Astrocyte (in vitro differentiated cells and primary cell): Measurements from ENCODE around the gene PDZRN4. TPM values are rescaled to one million over a fixed set of nuclear protein-coding genes. Genes with fewer than 3 reads are reported as not detected.
"Not testable (repeated sequence)": the region's sequence is repeated elsewhere in the genome, so short reads cannot be mapped to it uniquely, and the experiment has no call there.

Experiments
- DNase-seq: peaks from one replicate; pipeline ENCODE4 v3.0.0-alpha.2; 2010; ENCODE audit warnings: low read depth
- FAIRE-seq: peaks from 2 replicates; lab custom pipeline; 2011; peaks lifted over from hg19 to GRCh38; lab: Jason Lieb, UNC
- H2AFZ ChIP-seq: 2 replicates; pipeline ENCODE4 v1.6.0; 2012; ENCODE audit warnings: low read depth, low read length, inconsistent platforms
- H3K27ac ChIP-seq: 2 replicates; pipeline ENCODE4 v1.5.1; 2011; ENCODE audit warnings: low read depth, low read length, inconsistent platforms
- H3K27me3 ChIP-seq: 2 replicates; pipeline ENCODE4 v1.6.0; 2011; ENCODE audit warnings: low read length, inconsistent platforms; ENCODE audit not compliant: insufficient read depth
- H3K36me3 ChIP-seq: 2 replicates; pipeline ENCODE4 v1.5.1; 2011; ENCODE audit warnings: low read length, inconsistent platforms; ENCODE audit not compliant: insufficient read depth
- H3K4me1 ChIP-seq: 2 replicates; pipeline ENCODE4 v1.5.1; 2011; ENCODE audit warnings: low read length, inconsistent platforms; ENCODE audit not compliant: insufficient read depth
- H3K4me2 ChIP-seq: 2 replicates; pipeline ENCODE4 v1.6.0; 2012; ENCODE audit warnings: low read length, inconsistent platforms
- H3K4me3 ChIP-seq: 2 replicates; pipeline ENCODE4 v1.5.1; 2011; ENCODE audit warnings: low read depth, mild to moderate bottlenecking, low read length, inconsistent platforms; ENCODE audit not compliant: insufficient read depth
- H3K79me2 ChIP-seq: 2 replicates; pipeline ENCODE4 v1.6.0; 2012; ENCODE audit warnings: mild to moderate bottlenecking, low read length, inconsistent platforms; ENCODE audit not compliant: insufficient read depth
- H3K9ac ChIP-seq: 2 replicates; pipeline ENCODE4 v1.6.0; 2012; ENCODE audit warnings: mild to moderate bottlenecking, low read length, inconsistent platforms
- H3K9me3 ChIP-seq: 2 replicates; pipeline ENCODE4 v1.5.1; 2012; ENCODE audit warnings: low read depth, mild to moderate bottlenecking, low read length, inconsistent platforms; ENCODE audit not compliant: insufficient read depth
- H4K20me1 ChIP-seq: 2 replicates; pipeline ENCODE4 v1.6.0; 2012; ENCODE audit warnings: low read length, inconsistent platforms; ENCODE audit not compliant: insufficient read depth
- H3K27ac Mint-ChIP-seq: one replicate; pipeline ENCODE4 v1.8.0; 2021; ENCODE audit warnings: mild to moderate bottlenecking, mixed read lengths; ENCODE audit not compliant: unreplicated experiment
- H3K27me3 Mint-ChIP-seq: one replicate; pipeline ENCODE4 v1.8.0; 2021; ENCODE audit warnings: low read depth, mixed read lengths; ENCODE audit not compliant: unreplicated experiment
- H3K36me3 Mint-ChIP-seq: one replicate; pipeline ENCODE4 v1.8.0; 2021; ENCODE audit warnings: low read depth, mixed read lengths; ENCODE audit not compliant: unreplicated experiment
- H3K4me1 Mint-ChIP-seq: one replicate; pipeline ENCODE4 v1.8.0; 2021; ENCODE audit warnings: low read depth, mixed read lengths; ENCODE audit not compliant: unreplicated experiment
- H3K4me3 Mint-ChIP-seq: one replicate; pipeline ENCODE4 v1.8.0; 2021; ENCODE audit warnings: mild to moderate bottlenecking, moderate library complexity, mixed read lengths; ENCODE audit not compliant: unreplicated experiment
- H3K9me3 Mint-ChIP-seq: one replicate; pipeline ENCODE4 v1.8.0; 2021; ENCODE audit warnings: mild to moderate bottlenecking, mixed read lengths; ENCODE audit not compliant: unreplicated experiment
- CTCF ChIP-seq: IDR thresholded peaks from 2 replicates; pipeline ENCODE4 v1.5.1; 2011; ENCODE audit warnings: low read depth, mild to moderate bottlenecking, inconsistent platforms, low read length, moderate library complexity; ENCODE audit not compliant: insufficient read depth
- EZH2 ChIP-seq: IDR thresholded peaks from 2 replicates; pipeline ENCODE4 v1.6.1; 2012; ENCODE audit warnings: mild to moderate bottlenecking, low read length, inconsistent platforms; ENCODE audit not compliant: insufficient read depth
- total RNA-seq: library from RNA; stranded (reverse); gene quantifications from 2 replicates; pipeline ENCODE4 v1.2.1, GENCODE V29; 2021

The PDZRN4 gene
- total RNA-seq, 1 donor from 2014 or later = not detected

- H3K9me3 Mint-ChIP-seq = peaks cover 7% of the 10 kb centered on the region
- no peaks in the 10 kb centered on the region for H3K36me3 Mint-ChIP-seq
- peaks cover 13% of the 10 kb centered on the region for H3K27me3 Mint-ChIP-seq
- H3K4me2 ChIP-seq = no peak overlapping the region
- no peak overlapping the region for H3K4me3 Mint-ChIP-seq
- H3K36me3 ChIP-seq = no peaks in the 10 kb centered on the region
- no peaks in the 10 kb centered on the region for H3K9me3 ChIP-seq
- H3K9ac ChIP-seq = no peak overlapping the region
- H3K4me1 Mint-ChIP-seq = no peaks in the 10 kb centered on the region
- DNase-seq (no peak), FAIRE-seq (no peak)
- no peak overlapping the region for H3K27ac ChIP-seq
- no peaks in the 10 kb centered on the region for H3K27me3 ChIP-seq
- H3K79me2 ChIP-seq = no peaks in the 10 kb centered on the region
- H3K4me3 ChIP-seq = no peak overlapping the region
- H4K20me1 ChIP-seq = no peaks in the 10 kb centered on the region
- no peak overlapping the region for H3K27ac Mint-ChIP-seq
- TF ChIP-seq CTCF (no peak), EZH2 (no peak)
- H2AFZ ChIP-seq = no peak overlapping the region
- no peaks in the 10 kb centered on the region for H3K4me1 ChIP-seq
Observed at GRCh38 chr12:41248391-41248790, 60.3 kb downstream of the PDZRN4 start.

GRCh38 chr12:41250748-41251147 lies 62.6 kb downstream of the PDZRN4 start:
- Histone ChIP-seq H3K9me3 (no peaks in the 10 kb centered on the region), H3K9ac (no peak overlapping the region), H3K36me3 (no peaks in the 10 kb centered on the region), H3K4me1 (no peaks in the 10 kb centered on the region), H3K4me3 (no peak overlapping the region), H3K79me2 (no peaks in the 10 kb centered on the region), H2AFZ (no peak overlapping the region), H3K4me2 (no peak overlapping the region), H3K27ac (no peak overlapping the region), H4K20me1 (no peaks in the 10 kb centered on the region), H3K27me3 (no peaks in the 10 kb centered on the region)
- no peaks in the 10 kb centered on the region for H3K4me1 Mint-ChIP-seq
- no peaks in the 10 kb centered on the region for H3K36me3 Mint-ChIP-seq
- no peak overlapping the region for H3K27ac Mint-ChIP-seq
- peaks cover 7% of the 10 kb centered on the region for H3K9me3 Mint-ChIP-seq
- H3K27me3 Mint-ChIP-seq = peaks cover 12% of the 10 kb centered on the region
- H3K4me3 Mint-ChIP-seq = no peak overlapping the region
- DNase-seq (no peak), FAIRE-seq (no peak)
- TF ChIP-seq EZH2 (no peak), CTCF (no peak)

GRCh38 chr12:41254004-41254914 lies 66.1 kb downstream of the PDZRN4 start:
- H3K4me3 Mint-ChIP-seq = no peak overlapping the region
- H3K9me3 ChIP-seq = no peaks in the 10 kb centered on the region
- H3K79me2 ChIP-seq = no peaks in the 10 kb centered on the region
- peaks cover 6% of the 10 kb centered on the region for H3K9me3 Mint-ChIP-seq
- peaks cover 3% of the 10 kb centered on the region for H3K27me3 Mint-ChIP-seq
- no peaks in the 10 kb centered on the region for H3K27me3 ChIP-seq
- H3K9ac ChIP-seq = no peak overlapping the region
- no peaks in the 10 kb centered on the region for H3K36me3 Mint-ChIP-seq
- H3K36me3 ChIP-seq = no peaks in the 10 kb centered on the region
- DNase-seq = no peak
- H3K4me1 Mint-ChIP-seq = no peaks in the 10 kb centered on the region
- H3K27ac ChIP-seq = no peak overlapping the region
- no peak overlapping the region for H3K4me3 ChIP-seq
- FAIRE-seq = no peak
- no peak overlapping the region for H2AFZ ChIP-seq
- H4K20me1 ChIP-seq = no peaks in the 10 kb centered on the region
- no peak overlapping the region for H3K4me2 ChIP-seq
- H3K27ac Mint-ChIP-seq = no peak overlapping the region
- TF ChIP-seq EZH2 (no peak), CTCF (no peak)
- no peaks in the 10 kb centered on the region for H3K4me1 ChIP-seq

- not testable (repeated sequence) for FAIRE-seq, H3K79me2 ChIP-seq, DNase-seq, H3K36me3 Mint-ChIP-seq, H3K9me3 Mint-ChIP-seq, H3K4me1 Mint-ChIP-seq, H3K27me3 ChIP-seq, H3K4me3 Mint-ChIP-seq, H3K27ac Mint-ChIP-seq, H3K36me3 ChIP-seq, H3K4me3 ChIP-seq, H3K9ac ChIP-seq, H3K27ac ChIP-seq, H2AFZ ChIP-seq, H4K20me1 ChIP-seq, H3K9me3 ChIP-seq, H3K27me3 Mint-ChIP-seq, H3K4me2 ChIP-seq, H3K4me1 ChIP-seq
Observed at GRCh38 chr12:41263196-41263595, 75.1 kb downstream of the PDZRN4 start.
